BLaER1 (cell line): ENCODE results near the gene GRM3.

Experiments used
- H3K27ac ChIP-seq: shearing (Covaris generic); formaldehyde crosslinking; 2 replicates; pipeline ENCODE4 v1.8.1; 2022
- H3K27me3 ChIP-seq: shearing (Covaris generic); formaldehyde crosslinking; 2 replicates; pipeline ENCODE4 v1.8.1; 2022
- H3K36me3 ChIP-seq: shearing (Covaris generic); formaldehyde crosslinking; 2 replicates; pipeline ENCODE4 v1.8.1; 2022
- H3K4me1 ChIP-seq: shearing (Covaris generic); formaldehyde crosslinking; 2 replicates; pipeline ENCODE4 v1.8.1; 2022
- H3K4me2 ChIP-seq: shearing (Covaris generic); formaldehyde crosslinking; 2 replicates; pipeline ENCODE4 v1.8.1; 2022
- H3K4me3 ChIP-seq: shearing (Covaris generic); formaldehyde crosslinking; 2 replicates; pipeline ENCODE4 v1.8.1; 2022
- H3K9ac ChIP-seq: shearing (Covaris generic); formaldehyde crosslinking; 2 replicates; pipeline ENCODE4 v1.8.1; 2022
- H3K9me3 ChIP-seq: shearing (Covaris generic); formaldehyde crosslinking; 2 replicates; pipeline ENCODE4 v1.8.1; 2022
- H4K20me1 ChIP-seq: shearing (Covaris generic); formaldehyde crosslinking; 2 replicates; pipeline ENCODE4 v1.8.1; 2022
- Cebpa-rat ChIP-seq: shearing (Covaris generic); IDR thresholded peaks from 2 replicates; pipeline ENCODE4 v1.8.1; 2022

GRM3 gene

GRCh38 chr7:86823769-86824168, 180.1 kb downstream of the GRM3 start:
- Histone ChIP-seq H3K9me3 (no peaks in the 10 kb centered on the region), H3K36me3 (no peaks in the 10 kb centered on the region), H3K4me2 (no peak overlapping the region), H4K20me1 (no peaks in the 10 kb centered on the region), H3K4me3 (no peak overlapping the region), H3K4me1 (no peaks in the 10 kb centered on the region), H3K27ac (no peak overlapping the region), H3K9ac (no peak overlapping the region), H3K27me3 (no peaks in the 10 kb centered on the region)
- TF ChIP-seq Cebpa-rat = no peak

GRCh38 chr7:86825264-86825663, 181.6 kb downstream of the GRM3 start:
- H3K9me3 ChIP-seq = no peaks in the 10 kb centered on the region
- H3K27ac ChIP-seq = no peak overlapping the region
- H3K4me3 ChIP-seq = no peak overlapping the region
- H3K4me1 ChIP-seq = no peaks in the 10 kb centered on the region
- no peaks in the 10 kb centered on the region for H3K27me3 ChIP-seq
- no peak for TF ChIP-seq Cebpa-rat
- no peaks in the 10 kb centered on the region for H4K20me1 ChIP-seq
- no peaks in the 10 kb centered on the region for H3K36me3 ChIP-seq
- no peak overlapping the region for H3K9ac ChIP-seq
- no peak overlapping the region for H3K4me2 ChIP-seq

GRCh38 chr7:86826948-86827347, 183.2 kb downstream of the GRM3 start:
- Histone ChIP-seq H3K9ac (no peak overlapping the region), H3K4me2 (no peak overlapping the region), H4K20me1 (no peaks in the 10 kb centered on the region), H3K4me3 (no peak overlapping the region), H3K36me3 (no peaks in the 10 kb centered on the region), H3K27me3 (no peaks in the 10 kb centered on the region), H3K9me3 (no peaks in the 10 kb centered on the region), H3K4me1 (no peaks in the 10 kb centered on the region), H3K27ac (no peak overlapping the region)
- TF ChIP-seq Cebpa-rat = no peak

- H3K36me3 ChIP-seq = no peaks in the 10 kb centered on the region
- no peaks in the 10 kb centered on the region for H4K20me1 ChIP-seq
- no peak overlapping the region for H3K4me2 ChIP-seq
- no peaks in the 10 kb centered on the region for H3K9me3 ChIP-seq
- H3K27ac ChIP-seq = no peak overlapping the region
- H3K4me1 ChIP-seq = no peaks in the 10 kb centered on the region
- no peaks in the 10 kb centered on the region for H3K27me3 ChIP-seq
- no peak overlapping the region for H3K4me3 ChIP-seq
- no peak overlapping the region for H3K9ac ChIP-seq
- no peak for TF ChIP-seq Cebpa-rat
Observed at GRCh38 chr7:86833360-86833759, 189.7 kb downstream of the GRM3 start.

- Histone ChIP-seq H3K27me3 (no peaks in the 10 kb centered on the region), H3K4me2 (no peak overlapping the region), H4K20me1 (no peaks in the 10 kb centered on the region), H3K9me3 (no peaks in the 10 kb centered on the region), H3K27ac (no peak overlapping the region), H3K9ac (no peak overlapping the region), H3K4me1 (no peaks in the 10 kb centered on the region), H3K4me3 (no peak overlapping the region), H3K36me3 (no peaks in the 10 kb centered on the region)
- TF ChIP-seq Cebpa-rat = no peak
Observed at GRCh38 chr7:86837235-86837634, 193.5 kb downstream of the GRM3 start.

- Histone ChIP-seq H3K36me3 (no peaks in the 10 kb centered on the region), H3K4me3 (no peak overlapping the region), H3K27me3 (no peaks in the 10 kb centered on the region), H3K4me2 (no peak overlapping the region), H3K4me1 (no peaks in the 10 kb centered on the region), H3K27ac (no peak overlapping the region), H4K20me1 (no peaks in the 10 kb centered on the region), H3K9ac (no peak overlapping the region), H3K9me3 (no peaks in the 10 kb centered on the region)
- no peak for TF ChIP-seq Cebpa-rat
Observed at GRCh38 chr7:86844608-86845007, 200.9 kb downstream of the GRM3 start.

- no peaks in the 10 kb centered on the region for H3K36me3 ChIP-seq
- H3K4me3 ChIP-seq = no peak overlapping the region
- H3K9me3 ChIP-seq = no peaks in the 10 kb centered on the region
- no peaks in the 10 kb centered on the region for H3K27me3 ChIP-seq
- H3K4me2 ChIP-seq = no peak overlapping the region
- no peak overlapping the region for H3K27ac ChIP-seq
- H3K4me1 ChIP-seq = no peaks in the 10 kb centered on the region
- TF ChIP-seq Cebpa-rat = no peak
- H4K20me1 ChIP-seq = no peaks in the 10 kb centered on the region
- H3K9ac ChIP-seq = no peak overlapping the region
Observed at GRCh38 chr7:86846494-86847190, 202.9 kb downstream of the GRM3 start.

- no peak for TF ChIP-seq Cebpa-rat
- H4K20me1 ChIP-seq = no peaks in the 10 kb centered on the region
- H3K27me3 ChIP-seq = no peaks in the 10 kb centered on the region
Observed at GRCh38 chr7:86848226-86848625, 204.5 kb downstream of the GRM3 start.

GRCh38 chr7:86851566-86851965, 207.9 kb downstream of the GRM3 start:
- H3K4me1 ChIP-seq = no peaks in the 10 kb centered on the region
- no peaks in the 10 kb centered on the region for H4K20me1 ChIP-seq
- no peaks in the 10 kb centered on the region for H3K27me3 ChIP-seq
- no peak overlapping the region for H3K27ac ChIP-seq
- H3K9ac ChIP-seq = no peak overlapping the region
- H3K4me3 ChIP-seq = no peak overlapping the region
- no peaks in the 10 kb centered on the region for H3K9me3 ChIP-seq
- TF ChIP-seq Cebpa-rat = no peak
- no peak overlapping the region for H3K4me2 ChIP-seq
- H3K36me3 ChIP-seq = no peaks in the 10 kb centered on the region

More at GRCh38 chr7:86848226-86848625, 204.5 kb downstream of the GRM3 start:
- Histone ChIP-seq H3K27ac (no peak overlapping the region), H3K4me3 (no peak overlapping the region), H3K4me2 (no peak overlapping the region), H3K9ac (no peak overlapping the region), H3K9me3 (no peaks in the 10 kb centered on the region), H3K4me1 (no peaks in the 10 kb centered on the region), H3K36me3 (no peaks in the 10 kb centered on the region)

- Histone ChIP-seq H3K4me1 (no peaks in the 10 kb centered on the region), H3K4me2 (no peak overlapping the region)
Observed at GRCh38 chr7:86863452-86863851, 219.7 kb downstream of the GRM3 start.

More at GRCh38 chr7:86863452-86863851, 219.7 kb downstream of the GRM3 start:
- Histone ChIP-seq H3K27ac (no peak overlapping the region), H3K4me3 (no peak overlapping the region), H3K9me3 (no peaks in the 10 kb centered on the region), H3K27me3 (no peaks in the 10 kb centered on the region), H3K9ac (no peak overlapping the region), H4K20me1 (no peaks in the 10 kb centered on the region), H3K36me3 (no peaks in the 10 kb centered on the region)
- TF ChIP-seq Cebpa-rat = no peak
